HG02623 (cell line): ENCODE results near the gene NTF3.

Experiments
- ATAC-seq: cut with Tn5 transposase; IDR thresholded peaks from one replicate; pipeline ENCODE4 v1.9.1; 2021; ENCODE audit warnings: moderate library complexity; ENCODE audit not compliant: unreplicated experiment

Gene NTF3

DNA sequence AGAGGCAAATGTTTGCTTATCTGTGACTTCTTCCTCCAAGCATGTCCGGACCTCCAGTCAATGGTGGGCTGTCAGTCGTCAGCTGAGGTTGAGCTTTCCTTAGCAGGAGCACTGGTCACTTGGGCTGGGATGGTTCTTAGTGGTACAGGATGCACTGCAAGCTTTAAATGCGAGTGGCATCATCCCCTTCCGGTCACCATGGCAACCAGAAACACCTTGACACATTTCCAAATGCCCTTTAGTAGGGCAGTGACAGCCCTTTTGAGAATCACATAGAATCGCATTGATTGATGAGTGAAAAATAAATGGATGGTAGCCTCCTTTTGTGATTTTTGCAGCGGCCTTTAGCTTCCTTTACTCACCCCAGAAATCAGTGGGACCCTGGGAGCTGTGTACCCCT is 24.1 kb downstream of the NTF3 start:
- ATAC-seq = no peak

DNA sequence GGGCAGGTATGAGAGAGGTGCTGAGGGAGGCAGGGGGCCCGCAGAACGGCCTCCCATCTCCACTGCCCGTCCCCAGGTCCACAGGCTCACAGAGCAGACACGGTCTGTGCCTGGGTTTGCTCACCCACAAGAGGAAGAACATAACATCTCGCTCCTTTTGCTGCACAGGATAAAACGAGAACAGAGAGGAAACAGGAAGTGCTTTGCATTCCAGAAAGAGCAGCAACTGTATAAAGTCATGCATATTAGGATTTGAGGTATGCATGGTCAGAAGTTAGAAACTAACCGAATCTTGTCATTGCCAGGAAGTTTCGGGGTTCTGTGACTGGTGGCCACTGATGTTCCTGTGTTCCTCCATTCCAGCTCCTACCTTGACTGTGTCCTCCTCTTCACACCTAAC is 25.0 kb downstream of the NTF3 start:
- ATAC-seq = no peak

DNA sequence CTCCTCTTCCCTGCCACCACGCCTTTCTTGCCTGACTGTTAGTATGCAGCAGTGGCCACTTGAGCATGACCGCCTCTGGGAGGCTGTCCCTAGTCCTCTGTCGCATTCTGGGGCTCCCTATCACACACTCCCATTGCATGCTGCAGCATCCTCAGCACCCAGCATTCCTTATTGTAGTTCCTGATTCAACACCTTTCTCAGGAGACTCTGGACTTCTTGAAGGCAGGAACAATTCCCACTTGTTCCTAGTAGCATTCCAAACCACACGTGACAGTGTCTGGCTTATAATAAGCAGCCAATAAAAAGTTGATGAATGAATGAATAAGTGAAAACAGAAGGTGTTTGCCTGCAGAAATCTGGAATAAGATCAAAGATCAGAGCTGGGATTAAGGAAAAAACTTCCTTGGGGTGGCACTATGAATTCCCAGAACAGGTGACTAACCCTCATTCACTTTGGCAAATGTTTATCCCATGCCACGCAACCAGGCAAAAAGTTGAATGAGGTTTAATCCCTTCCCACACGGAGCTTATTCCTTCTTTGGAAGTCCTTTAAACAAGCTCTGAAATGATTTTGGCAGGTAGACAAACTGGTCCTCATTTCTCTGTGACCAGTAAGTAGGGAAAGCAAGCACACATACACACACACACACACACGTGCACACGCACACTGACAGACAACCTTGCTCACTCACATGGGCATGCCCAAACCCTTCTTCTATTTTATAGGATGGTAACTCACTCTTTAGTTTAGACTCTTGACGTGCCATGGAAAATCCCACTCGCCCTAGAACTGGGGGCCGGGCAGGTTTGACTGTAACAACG is 26.5 kb downstream of the NTF3 start:
- ATAC-seq = no peak

DNA sequence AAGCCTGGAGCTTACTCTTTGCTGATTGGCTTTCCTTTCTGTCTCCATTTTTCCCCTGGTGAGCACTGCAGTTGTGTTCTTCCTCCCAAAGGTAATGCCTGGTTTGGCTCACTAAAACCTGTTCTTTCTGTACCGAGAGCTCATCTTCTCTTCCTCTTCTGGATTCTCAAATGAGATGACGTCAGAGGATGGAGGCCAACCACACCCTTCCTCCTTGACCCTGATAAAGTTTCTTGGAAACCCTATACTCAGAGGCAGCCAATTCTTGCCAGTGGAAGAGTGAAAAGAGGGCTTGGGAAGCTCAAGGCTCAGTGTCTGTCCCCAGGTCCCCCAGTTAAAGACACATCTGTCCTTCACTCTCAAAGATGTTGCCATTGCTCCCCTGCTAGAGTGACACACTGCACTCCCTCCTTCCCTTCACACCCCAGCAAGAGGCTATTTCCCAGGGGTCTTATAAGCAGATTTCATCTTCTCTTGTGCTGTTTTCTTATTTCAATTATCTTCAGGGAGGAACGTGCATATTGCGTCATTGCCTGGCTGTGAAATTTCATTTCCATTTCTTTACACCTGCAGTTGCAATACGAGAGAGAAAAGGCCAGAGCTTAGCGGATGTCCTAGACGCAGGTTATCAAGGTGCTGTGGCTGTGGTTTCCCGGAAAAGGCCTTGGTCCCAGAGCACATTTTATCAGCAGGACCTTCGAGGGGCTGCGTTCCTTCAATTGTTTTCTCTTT is 27.3 kb downstream of the NTF3 start:
- no peak for ATAC-seq

DNA sequence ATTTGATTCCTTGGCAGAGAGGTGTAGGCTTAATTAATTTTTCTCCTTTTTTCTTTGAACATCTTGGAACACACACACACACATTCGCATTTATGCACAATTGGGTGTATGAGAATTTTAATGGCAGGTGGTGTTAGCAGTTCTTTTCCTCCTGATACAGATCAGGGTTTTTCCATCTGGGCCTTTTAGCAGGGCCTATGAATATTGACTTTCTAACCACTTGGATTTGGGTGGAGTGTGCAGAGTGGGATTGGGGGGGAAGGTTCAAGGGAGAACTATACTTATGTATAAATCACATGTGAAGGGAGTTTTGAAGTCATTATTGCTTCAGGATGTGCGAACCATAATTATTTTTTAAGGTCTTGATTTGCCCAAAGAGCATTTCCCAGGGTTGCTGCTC is 28.9 kb downstream of the NTF3 start:
- ATAC-seq = no peak

DNA sequence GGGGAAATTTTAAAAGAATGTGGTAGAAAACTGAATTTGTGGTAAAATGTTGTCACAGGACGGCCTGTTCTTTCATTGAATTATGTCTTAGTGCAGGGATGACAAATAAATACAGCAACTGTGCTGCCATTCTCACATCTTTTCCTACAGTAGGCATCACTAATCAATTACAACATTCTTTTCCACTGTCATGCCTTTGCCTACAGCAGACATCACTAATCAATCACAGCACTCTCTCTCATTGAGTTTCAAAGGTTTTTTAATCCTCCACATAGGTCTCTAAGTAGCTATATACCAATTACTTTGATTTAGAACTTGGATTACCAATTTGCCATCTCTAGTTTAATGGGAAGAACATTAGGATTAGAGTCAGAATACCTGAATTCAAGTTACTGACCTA is 30.1 kb downstream of the NTF3 start:
- no peak for ATAC-seq

DNA sequence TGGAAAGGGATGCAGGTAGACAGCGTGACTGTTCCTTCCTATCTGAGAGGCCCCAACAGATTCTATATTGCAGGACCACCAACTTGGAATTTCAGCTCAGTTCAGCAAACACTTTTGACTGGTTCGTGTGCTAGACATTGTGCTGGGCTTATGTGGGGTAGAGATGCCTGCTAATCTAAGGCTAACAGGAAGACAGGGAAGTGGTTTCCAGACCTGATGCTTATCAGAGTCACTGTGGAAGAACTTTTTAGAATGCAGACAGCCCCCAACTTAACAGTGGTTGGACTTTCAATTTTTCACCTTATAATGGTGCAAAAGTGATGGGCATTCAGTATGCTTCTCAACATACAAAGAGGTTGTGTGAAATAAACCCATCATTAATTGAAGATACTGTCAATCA is 32.2 kb downstream of the NTF3 start:
- ATAC-seq = no peak

DNA sequence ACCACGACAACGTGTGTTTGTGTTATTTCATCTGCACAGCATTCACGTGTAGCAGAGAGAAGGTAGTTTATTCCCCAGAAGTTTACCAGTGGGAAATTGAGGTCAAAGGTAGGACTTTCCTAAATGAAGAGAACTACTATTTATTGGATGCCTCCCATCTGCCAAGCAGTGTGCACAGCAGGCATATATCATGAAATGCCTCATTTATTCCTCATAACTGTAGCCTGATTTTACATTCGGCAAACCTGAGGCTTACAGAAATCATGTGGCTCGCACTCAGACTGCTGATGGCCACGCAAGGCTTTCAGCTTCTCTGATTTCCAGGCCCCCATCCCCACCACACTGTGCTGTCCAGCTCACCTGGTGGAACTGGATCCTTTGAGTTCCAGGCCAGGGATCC is 33.5 kb downstream of the NTF3 start:
- no peak for ATAC-seq

DNA sequence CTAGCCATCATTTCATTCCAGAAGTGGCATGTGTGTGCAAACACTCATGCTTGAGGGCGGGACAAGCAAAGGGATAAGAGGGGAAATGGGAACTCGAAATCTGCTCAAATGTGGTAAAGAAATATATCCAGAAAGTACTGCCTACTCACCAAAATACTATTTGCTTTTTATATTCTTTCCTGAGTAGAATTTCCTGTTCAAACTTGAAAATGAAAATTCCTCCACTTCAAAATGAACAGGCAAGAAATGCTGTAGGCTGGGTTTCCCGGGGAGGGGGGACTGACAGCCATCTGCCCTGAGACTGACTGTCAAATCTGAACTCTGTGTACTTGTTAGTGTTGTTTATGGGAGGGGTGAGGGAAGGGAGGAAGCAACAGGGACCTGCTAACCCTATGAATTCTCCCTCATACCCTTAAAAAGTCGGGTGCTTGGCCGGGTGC is 34.6 kb downstream of the NTF3 start:
- ATAC-seq = no peak

DNA sequence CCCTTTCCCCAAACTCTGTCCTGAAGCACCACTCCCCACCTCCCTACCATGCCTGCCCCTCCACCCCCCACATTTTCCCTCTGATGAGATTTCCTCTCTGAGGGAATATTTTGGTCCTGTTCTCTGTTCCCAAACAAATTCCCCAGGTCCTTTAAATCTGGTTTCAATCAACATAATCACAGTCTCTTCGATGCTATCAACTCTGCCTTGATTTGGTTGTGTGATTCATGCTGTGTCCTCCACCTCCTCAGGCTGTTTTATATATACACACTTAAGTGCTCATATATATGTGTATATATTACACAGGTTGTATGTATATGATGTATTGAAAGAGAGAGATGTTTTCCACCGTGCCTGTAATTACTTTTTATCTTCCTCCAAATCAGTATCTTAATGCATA is 36.0 kb downstream of the NTF3 start:
- no peak for ATAC-seq

DNA sequence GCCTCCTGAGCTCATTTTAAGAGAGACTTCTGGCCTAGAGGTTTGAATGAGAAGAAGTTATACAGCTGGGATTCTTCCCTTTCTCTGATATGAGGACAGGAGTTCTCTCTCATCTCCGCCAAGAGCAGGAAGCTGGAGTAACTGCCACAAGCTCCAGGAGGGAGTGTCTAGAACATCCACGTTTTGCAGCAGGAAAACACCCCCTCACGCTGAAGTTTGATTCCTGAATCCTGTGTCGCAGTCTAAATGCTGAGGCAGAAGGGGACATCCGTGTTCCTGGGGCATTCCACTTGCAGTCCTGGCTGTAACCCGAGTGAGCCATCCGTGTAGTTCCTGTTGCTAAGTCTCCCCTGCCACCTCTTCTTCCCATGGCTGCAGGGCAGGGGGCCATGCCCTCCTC is 38.3 kb downstream of the NTF3 start:
- no peak for ATAC-seq

DNA sequence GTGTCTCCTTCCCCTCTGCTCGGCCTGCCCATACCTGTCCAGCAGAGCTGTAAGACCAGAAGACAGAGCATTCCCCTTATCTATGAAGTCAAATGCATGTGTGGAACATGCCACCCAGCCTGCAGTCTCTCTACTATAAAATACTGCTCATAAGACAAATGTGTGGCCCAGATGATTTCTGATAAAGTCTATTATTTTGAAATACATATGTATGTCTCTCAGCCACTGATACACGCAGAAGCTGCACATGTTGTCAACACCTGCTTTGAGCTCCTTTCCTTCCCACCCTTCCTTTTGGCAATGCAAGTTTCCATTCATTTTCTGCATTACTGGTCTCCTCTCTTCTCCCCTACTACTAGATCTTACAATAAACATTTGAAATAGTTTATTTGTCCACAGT is 38.8 kb downstream of the NTF3 start:
- no peak for ATAC-seq

DNA sequence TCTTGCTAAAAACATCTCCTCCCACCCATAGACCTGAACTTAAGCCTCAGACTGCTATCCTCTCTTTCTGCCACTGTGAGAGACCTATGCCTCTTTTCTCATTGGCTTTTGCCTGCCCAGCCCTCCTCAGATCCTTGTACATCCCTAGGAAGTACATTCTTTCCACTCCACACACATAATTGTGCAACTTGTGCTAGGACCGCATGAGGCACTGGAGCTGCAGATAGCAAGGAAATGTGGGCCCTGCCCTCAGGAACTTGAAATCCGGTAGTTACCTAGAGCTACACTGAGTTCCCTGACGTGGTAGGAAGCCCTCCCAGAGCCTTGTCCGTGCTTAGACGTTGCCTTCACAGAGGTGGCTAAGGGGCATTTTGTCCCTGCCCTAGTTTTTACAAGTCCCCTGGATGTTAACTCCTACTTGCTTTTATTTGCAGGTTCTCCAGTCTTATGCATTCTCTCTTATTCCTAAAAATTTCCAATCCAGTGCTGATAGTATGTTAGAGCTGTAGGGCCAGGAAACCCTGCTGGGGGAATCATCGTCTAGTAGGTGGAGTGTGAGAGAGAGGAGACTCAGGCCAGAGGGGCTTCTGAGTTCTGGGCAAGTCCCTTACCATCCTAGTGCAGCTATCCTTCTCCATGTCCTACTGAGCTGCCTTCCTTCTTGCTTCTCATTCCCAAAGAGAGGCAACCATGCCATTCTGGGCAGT is 41.3 kb downstream of the NTF3 start:
- ATAC-seq = no peak

DNA sequence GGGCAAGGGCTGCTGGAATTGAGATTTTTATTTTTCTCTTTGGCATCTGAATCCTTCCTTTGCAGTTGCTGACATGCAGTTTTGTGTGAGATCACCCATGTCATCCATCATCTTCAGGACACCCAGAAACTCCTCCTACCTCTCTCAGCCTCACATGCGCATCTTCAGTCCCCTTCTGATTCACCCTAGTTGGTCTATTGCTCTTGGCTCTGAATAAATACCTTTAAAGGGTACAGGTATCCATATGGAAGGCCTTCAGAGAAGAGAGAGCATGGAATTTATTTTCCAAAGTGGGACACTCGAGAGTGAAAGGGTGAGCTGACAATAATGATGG is 41.8 kb downstream of the NTF3 start:
- ATAC-seq = no peak

DNA sequence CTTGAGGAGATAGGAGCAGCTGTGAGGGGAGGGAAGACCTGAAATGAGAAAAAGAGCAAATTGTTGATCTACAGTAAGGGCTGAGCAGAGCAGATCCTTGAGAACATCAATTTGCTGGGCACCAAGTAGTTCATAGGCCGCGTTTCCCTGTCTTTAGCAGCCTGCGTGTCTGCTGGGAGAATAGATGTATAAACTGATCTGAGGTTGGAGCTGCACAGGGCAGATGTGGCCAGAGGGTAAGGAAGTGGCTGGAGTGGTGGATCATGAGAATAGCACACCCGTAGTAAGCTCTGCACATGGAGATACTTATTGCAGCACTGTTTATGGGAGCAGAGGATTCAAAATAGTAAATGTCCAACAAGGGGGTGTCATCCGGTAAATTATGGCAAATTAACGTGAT is 44.4 kb downstream of the NTF3 start:
- no peak for ATAC-seq

DNA sequence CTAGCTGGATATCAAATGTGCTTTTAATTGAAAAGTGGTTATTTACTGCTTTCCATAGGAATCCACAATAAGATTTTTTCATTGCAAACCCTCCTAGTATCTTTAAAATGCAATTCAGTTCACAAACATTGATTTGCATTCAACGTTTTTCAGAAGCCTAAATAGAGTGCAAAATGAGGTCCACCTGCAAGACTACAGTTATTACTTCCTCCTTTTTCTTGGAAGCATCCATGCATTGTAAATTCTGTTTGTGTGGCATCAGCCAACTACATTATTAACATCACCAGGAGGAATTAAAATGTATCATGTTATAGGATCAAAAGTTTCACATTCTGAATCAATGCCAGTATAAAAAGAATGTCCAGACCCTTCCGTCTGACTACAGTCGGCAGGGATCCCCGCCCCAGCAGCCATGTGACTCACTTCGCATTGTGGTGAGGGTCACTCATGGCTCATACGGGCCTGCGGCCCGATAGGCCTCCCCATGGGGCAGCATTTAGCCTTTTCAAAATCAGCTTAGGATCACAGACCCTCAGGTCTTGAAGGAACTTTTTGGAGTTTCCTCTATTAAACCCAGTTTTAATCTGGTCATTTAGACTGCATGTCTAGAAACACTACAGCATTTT is 46.3 kb downstream of the NTF3 start:
- ATAC-seq = no peak

DNA sequence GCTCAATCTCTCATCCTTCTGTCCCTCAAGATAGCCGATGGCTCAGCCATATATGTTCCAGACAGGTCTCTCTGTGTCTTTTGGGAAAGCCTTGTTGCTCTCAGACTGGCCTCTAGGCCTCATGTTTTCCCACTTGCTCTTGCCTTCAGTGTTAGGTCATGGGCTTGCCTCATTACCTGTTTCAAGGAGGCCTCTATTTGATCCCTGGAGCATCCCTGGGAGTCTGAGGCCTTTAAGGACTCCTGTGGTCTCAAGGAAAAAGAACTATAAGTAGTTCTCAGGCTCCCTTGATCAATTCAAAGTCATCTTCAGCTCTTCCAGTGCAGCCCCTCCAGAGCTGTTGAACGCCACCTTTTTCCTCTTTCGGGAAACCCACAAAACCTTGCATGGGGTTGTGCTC is 47.9 kb downstream of the NTF3 start:
- no peak for ATAC-seq

DNA sequence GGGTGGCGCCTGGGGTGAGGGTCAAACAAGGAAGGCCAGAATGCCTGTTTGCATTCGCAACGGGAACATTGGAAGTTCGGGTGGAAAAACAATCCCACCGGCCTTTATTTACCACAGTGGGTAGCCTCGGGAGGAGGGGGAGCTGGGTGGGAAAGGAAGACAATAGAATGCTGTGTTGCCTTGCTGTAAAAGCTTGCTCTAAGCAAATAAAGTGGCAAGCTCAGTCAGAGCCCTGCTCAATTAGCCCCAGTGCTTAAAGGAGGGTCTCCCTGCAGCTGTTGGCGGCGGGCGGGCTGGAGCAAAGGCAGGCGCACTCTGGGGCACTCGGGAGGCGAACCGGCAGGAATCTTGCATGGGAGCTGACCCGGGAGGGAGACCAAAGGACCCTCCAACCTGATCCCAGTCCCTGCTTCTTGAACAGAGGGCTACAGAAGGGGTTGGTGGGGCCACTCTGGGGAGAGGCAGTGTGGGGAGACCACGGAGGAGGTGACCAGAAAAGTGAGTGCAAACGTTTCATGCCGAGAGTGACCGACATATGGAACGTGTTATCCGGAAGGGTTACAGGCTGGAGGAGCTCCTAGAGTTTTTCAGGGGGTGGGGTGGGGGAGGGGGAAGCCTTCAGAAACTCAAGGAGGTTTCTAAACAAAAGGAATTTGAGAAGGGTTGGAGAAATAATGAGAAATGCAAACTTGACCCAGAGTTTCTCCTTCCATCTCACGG is 48.5 kb downstream of the NTF3 start:
- ATAC-seq = no peak

DNA sequence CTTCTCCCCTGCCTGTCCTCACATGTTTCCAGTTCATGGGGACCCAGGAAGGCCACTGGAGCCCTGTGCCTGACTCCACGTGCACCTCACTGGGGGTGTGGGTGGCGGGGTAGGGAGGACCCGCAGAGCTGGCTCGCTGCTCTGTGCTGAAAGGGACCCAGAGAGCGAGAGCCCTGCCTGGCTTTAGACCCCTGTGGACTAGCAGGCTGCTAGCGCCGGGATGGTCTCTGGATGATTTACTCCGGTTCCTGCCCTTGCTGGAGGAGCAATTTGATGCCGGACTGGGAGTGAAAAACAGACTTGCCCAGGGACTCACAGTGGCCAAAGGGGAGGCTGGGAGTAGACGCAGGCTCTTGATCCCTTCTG is 49.0 kb downstream of the NTF3 start:
- ATAC-seq = no peak

DNA sequence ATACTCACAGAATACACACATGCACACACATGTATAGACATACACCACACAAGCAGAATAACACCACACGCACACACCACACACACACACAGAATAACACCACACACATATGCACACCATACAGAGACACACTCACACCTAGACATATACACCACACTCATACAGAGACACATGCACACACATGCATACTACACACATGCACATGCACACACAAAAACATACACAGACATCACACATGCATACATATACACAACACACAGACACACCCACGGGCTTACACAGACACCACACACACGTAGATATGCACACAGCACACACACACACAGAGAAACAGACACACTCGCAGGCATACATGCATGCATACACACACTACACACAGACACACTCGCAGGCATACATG is 49.7 kb downstream of the NTF3 start:
- ATAC-seq = no peak

DNA sequence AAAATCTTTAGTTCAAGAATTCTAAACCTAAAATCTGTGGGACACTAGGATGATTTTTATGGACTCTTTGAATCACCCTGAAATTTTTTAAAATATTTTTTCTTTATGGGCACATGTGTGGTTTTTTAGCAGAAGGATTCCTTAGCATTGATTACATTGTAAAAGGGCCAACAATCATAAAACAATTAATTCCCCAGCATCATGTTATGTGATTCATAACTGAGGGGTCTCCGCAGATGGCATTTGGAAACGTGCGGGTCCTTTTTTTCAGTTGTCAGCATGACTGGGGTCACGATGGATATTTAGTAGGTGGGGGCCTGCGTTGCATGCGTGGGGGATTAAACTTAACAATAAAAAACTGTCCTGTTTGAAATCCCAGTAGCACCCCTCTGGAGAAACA is 52.5 kb downstream of the NTF3 start:
- ATAC-seq = no peak
